Body of pancreas (tissue), 4 donors: ENCODE measurements around the gene DHRS12. TPM values are rescaled to one million over a fixed set of nuclear protein-coding genes. Genes with fewer than 3 reads are reported as not detected.

Experiments used
- ATAC-seq: fragments of 150-250 bp; one replicate; pipeline ENCODE4 v1.9.1; 2016
- DNase-seq, 4 donors: peaks; one replicate each; pipeline ENCODE4 v3.0.0-alpha.2; 2019
- H3K27ac ChIP-seq, 4 donors: fragments of 200-600 bp; sonication (generic); 1 replicate in 3 of 4; 2 replicates in 1 of 4; pipeline versions ENCODE4 v1.5.1 to v1.6.1; 2016 to 2019; ENCODE audit warnings: mild to moderate bottlenecking in 1 of 4, mixed read lengths in 1 of 4, moderate library complexity in 1 of 4
- H3K27me3 ChIP-seq, 2 donors: fragments of 200-600 bp; sonication (generic); one replicate each; pipeline ENCODE4 v1.6.0; 2016; ENCODE audit warnings: mild to moderate bottlenecking in 1 of 2
- H3K36me3 ChIP-seq, 2 donors: fragments of 200-600 bp; sonication (generic); replicated peaks in 1 of 2; 2 replicates each; pipeline ENCODE4 v1.5.1; 2016; ENCODE audit warnings: low read depth in 2 of 2; ENCODE audit not compliant: insufficient read depth in 1 of 2
- H3K4me1 ChIP-seq: fragments of 200-600 bp; sonication (generic); one replicate; pipeline ENCODE4 v1.6.0; 2016
- H3K4me3 ChIP-seq, 2 donors: fragments of 200-600 bp; sonication (generic); 1 replicate in 1 of 2; 2 replicates in 1 of 2; pipeline ENCODE4 v1.5.1; 2016 to 2019
- H3K9me3 ChIP-seq, 3 donors: fragments of 200-600 bp; sonication (generic); 1 replicate in 2 of 3; 2 replicates in 1 of 3; pipeline ENCODE4 v1.5.1; 2016
- CTCF ChIP-seq, 7 experiments: fragments of 450-650 bp in 4 of 7; fragments of 200-600 bp in 3 of 7; sonication (generic) in 3 of 7; IDR thresholded peaks; one replicate each; pipeline ENCODE4 v1.5.1; 2016 to 2019; ENCODE audit warnings: antibody characterized with exemption in 7 of 7
- POLR2A ChIP-seq, 3 donors: fragments of 450-650 bp; IDR thresholded peaks; one replicate each; pipeline ENCODE4 v1.6.1; 2016; ENCODE audit warnings: antibody characterized with exemption in 3 of 3, mild to moderate bottlenecking in 2 of 3
- WGBS, 2 donors: methylation state at CpG; one replicate each; pipeline ENCODE4 v1.1.5; 2017; 5-methylcytosine and 5-hydroxymethylcytosine counted together
- intact Hi-C: fragments of 100-400 bp; cut with DNase I; formaldehyde crosslinking; loops from one replicate; pipeline ENCODE4 v1.15.1; 2023
- total RNA-seq, 2 donors: library from RNA; depleted of rRNA; stranded (reverse); fragments of >200 nt; gene quantifications; one replicate each; pipeline ENCODE4 v1.1.0, GENCODE V29; 2016

Gene DHRS12
- total RNA-seq, 2 donors from 2014 or later: 4.0 to 38.7 TPM

GRCh38 chr13:51794964-51795363 is 9.0 kb downstream of the DHRS12 start:
- WGBS, 2 donors: 28 to 52% methylated on average over 4 of the region's 4 CpGs

GRCh38 chr13:51793570-51794271 is 10.2 kb downstream of the DHRS12 start:
- peak overlapping the region in 3 of 4 donors; percentile 8 to 74 (median 33) for H3K27ac ChIP-seq
- no peaks in the 10 kb centered on the region for H3K27me3 ChIP-seq
- peak; percentile 52 to 68 (median 62) for DNase-seq
- peaks cover 70% of the 10 kb centered on the region for H3K4me1 ChIP-seq
- no peak overlapping the region for H3K4me3 ChIP-seq
- no peaks in the 10 kb centered on the region for H3K9me3 ChIP-seq
- WGBS, 2 donors: 58 to 70% methylated on average over 6 of the region's 6 CpGs
- intact Hi-C loops: loop anchor here (10.0 kb wide), 1 partner anchor 349 kb away; no protein-coding TSS in a partner anchor
- H3K36me3 ChIP-seq: peaks cover 0 to 2% of the 10 kb centered on the region in 2 donors
- ATAC-seq: peak; percentile 42
- no peak for TF ChIP-seq CTCF (IDR thresholded peaks at IDR 0.05)
- TF ChIP-seq POLR2A (IDR thresholded peaks at IDR 0.05): no peak

More at GRCh38 chr13:51794964-51795363, 9.0 kb downstream of the DHRS12 start:
- DNase-seq: peak in 3 of 4 donors; percentile 50 to 59 (median 54)
- H3K27me3 ChIP-seq: no peaks in the 10 kb centered on the region
- H3K4me3 ChIP-seq: no peak overlapping the region
- H3K4me1 ChIP-seq: peaks cover 58% of the 10 kb centered on the region
- peaks cover 0 to 2% of the 10 kb centered on the region in 2 donors for H3K36me3 ChIP-seq
- H3K27ac ChIP-seq: peak overlapping the region; percentile 41 to 79 (median 62)
- no peak for ATAC-seq
- H3K9me3 ChIP-seq: no peaks in the 10 kb centered on the region
- TF ChIP-seq POLR2A (IDR thresholded peaks at IDR 0.05) (peak in 1 of 3 donors; percentile 17), CTCF (IDR thresholded peaks at IDR 0.05) (no peak)
- intact Hi-C loops: loop anchor here (10.0 kb wide), 1 partner anchor 350 kb away; no protein-coding TSS in a partner anchor

GRCh38 chr13:51786425-51787265 is 17.3 kb downstream of the DHRS12 start:
- WGBS, 2 donors: 45 to 46% methylated on average over 9 to 10 of the region's 10 CpGs
- Histone ChIP-seq H3K9me3 (no peaks in the 10 kb centered on the region), H3K4me3 (no peak overlapping the region), H3K4me1 (peaks cover 81% of the 10 kb centered on the region), H3K36me3 (no peaks in the 10 kb centered on the region), H3K27me3 (no peaks in the 10 kb centered on the region), H3K27ac (peak overlapping the region; percentile 80 to 95 (median 90))
- intact Hi-C loops: no loop called here
- ATAC-seq (no peak), DNase-seq (peak in 1 of 4 donors; percentile 8)
- TF ChIP-seq CTCF (IDR thresholded peaks at IDR 0.05) (no peak), POLR2A (IDR thresholded peaks at IDR 0.05) (no peak)

GRCh38 chr13:51785712-51786424 is 18.1 kb downstream of the DHRS12 start:
- 17 to 20% methylated on average over 3 to 12 of the region's 12 CpGs for WGBS, 2 donors
- no peaks in the 10 kb centered on the region for H3K36me3 ChIP-seq
- peaks cover 89% of the 10 kb centered on the region for H3K4me1 ChIP-seq
- no peak for TF ChIP-seq POLR2A (IDR thresholded peaks at IDR 0.05)
- no peak for TF ChIP-seq CTCF (IDR thresholded peaks at IDR 0.05)
- ATAC-seq: no peak
- no peaks in the 10 kb centered on the region for H3K27me3 ChIP-seq
- H3K4me3 ChIP-seq: no peak overlapping the region
- no peaks in the 10 kb centered on the region for H3K9me3 ChIP-seq
- intact Hi-C loops: no loop called here
- peak overlapping the region; percentile 80 to 95 (median 90) for H3K27ac ChIP-seq
- DNase-seq: peak; percentile 62 to 78 (median 75)
